MCF 10A (cell line): ENCODE data around the gene KIF24. TPM values are rescaled to one million over a fixed set of nuclear protein-coding genes. Genes with fewer than 3 reads are reported as not detected.

ENCODE experiments used
- BruUV-seq: library from RNA; stranded (reverse); fragments of 400-500 nt; replicated peaks from 2 replicates; lab custom pipeline; 2021; lab: Mats Ljungman, UMichigan
- CTCF ChIA-PET: fragments of 300-600 bp; sonication (Branson Sonifier 250); formaldehyde crosslinking; extraction: SDS; loops from one replicate; lab custom pipeline; 2021; ENCODE audit warnings: antibody characterized with exemption, inconsistent platforms; lab: Yijun Ruan, JAX
- POLR2A ChIA-PET: fragments of 300-600, 350-650 bp; sonication (Branson Sonifier 250); formaldehyde crosslinking; extraction: SDS; loops from one replicate; lab custom pipeline; 2020; ENCODE audit warnings: antibody characterized with exemption, inconsistent platforms; lab: Yijun Ruan, JAX
- DNase-seq: peaks from one replicate; pipeline ENCODE4 v3.0.0-alpha.2; 2018; ENCODE audit not compliant: unreplicated experiment
- H3K27ac Mint-ChIP-seq: one replicate; pipeline ENCODE4 v1.8.0; 2022; ENCODE audit warnings: mild to moderate bottlenecking, low read depth, mixed read lengths; ENCODE audit not compliant: unreplicated experiment
- H3K27me3 Mint-ChIP-seq: one replicate; pipeline ENCODE4 v1.8.0; 2022; ENCODE audit warnings: mixed read lengths; ENCODE audit not compliant: insufficient read depth, unreplicated experiment
- H3K36me3 Mint-ChIP-seq: one replicate; pipeline ENCODE4 v1.8.0; 2022; ENCODE audit warnings: mild to moderate bottlenecking, moderate library complexity, mixed read lengths; ENCODE audit not compliant: insufficient read depth, unreplicated experiment
- H3K4me1 Mint-ChIP-seq: one replicate; pipeline ENCODE4 v1.8.0; 2022; ENCODE audit warnings: mixed read lengths; ENCODE audit not compliant: insufficient read depth, unreplicated experiment
- H3K4me3 Mint-ChIP-seq: one replicate; pipeline ENCODE4 v1.8.0; 2022; ENCODE audit warnings: mild to moderate bottlenecking, moderate library complexity, mixed read lengths; ENCODE audit not compliant: unreplicated experiment
- H3K9me3 Mint-ChIP-seq: one replicate; pipeline ENCODE4 v1.8.0; 2022; ENCODE audit warnings: mixed read lengths; ENCODE audit not compliant: unreplicated experiment
- CTCF ChIP-seq: fragments of 200-600 bp; IDR thresholded peaks from one replicate; pipeline ENCODE4 v1.8.0; 2022; ENCODE audit warnings: antibody characterized with exemption, mild to moderate bottlenecking; ENCODE audit not compliant: unreplicated experiment
- intact Hi-C: fragments of 100-400 bp; cut with micrococcal nuclease; formaldehyde crosslinking; loops from 2 replicates; pipeline ENCODE4 v1.14.1; 2022
- total RNA-seq: library from RNA; stranded (reverse); gene quantifications from 2 replicates; pipeline ENCODE4 v1.2.3, GENCODE V29; 2022

Gene KIF24
- total RNA-seq, 1 experiment from 2014 or later = 3.5 TPM

- no peak overlapping the region for H3K4me3 Mint-ChIP-seq
- no peak overlapping the region for H3K27ac Mint-ChIP-seq
- BruUV-seq = no TSS peak
- ChIA-PET POLR2A (interaction anchor here (0.6 kb wide), 1 partner anchor 88 kb away, joined by 4 read pairs; no protein-coding TSS in a partner anchor), CTCF (interaction anchor here (0.6 kb wide), 1 partner anchor 103 kb away, joined by 3 read pairs; no protein-coding TSS in a partner anchor)
- no peaks in the 10 kb centered on the region for H3K36me3 Mint-ChIP-seq
- no peak for TF ChIP-seq CTCF
- DNase-seq = no peak
- no peaks in the 10 kb centered on the region for H3K27me3 Mint-ChIP-seq
- intact Hi-C loops = no loop called here
- no peaks in the 10 kb centered on the region for H3K4me1 Mint-ChIP-seq
- H3K9me3 Mint-ChIP-seq = no peaks in the 10 kb centered on the region
Observed at GRCh38 chr9:34291423-34291822, 37.6 kb downstream of the KIF24 start.

DNA sequence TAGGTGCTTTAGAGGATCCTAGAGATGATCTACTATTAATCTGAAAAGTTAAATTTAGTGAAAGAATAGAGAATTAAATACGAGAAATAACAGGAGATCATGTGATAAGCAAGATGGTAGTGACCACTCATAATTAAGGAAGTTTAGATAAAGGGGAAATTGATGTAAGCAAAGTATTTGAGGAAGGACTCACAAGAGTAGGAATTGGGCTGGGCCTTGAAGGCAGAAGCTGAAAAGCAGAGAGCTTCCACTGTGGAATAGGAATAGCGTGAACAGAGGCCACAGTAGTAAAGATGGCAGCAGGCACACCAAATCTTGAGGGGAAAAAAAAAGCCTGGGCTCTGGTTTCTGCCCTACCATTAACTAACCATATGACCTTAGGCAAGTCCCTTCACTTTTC, 38.0 kb downstream of the KIF24 start:
- no peaks in the 10 kb centered on the region for H3K9me3 Mint-ChIP-seq
- no peak overlapping the region for H3K27ac Mint-ChIP-seq
- H3K4me1 Mint-ChIP-seq = no peaks in the 10 kb centered on the region
- CTCF ChIA-PET = interaction anchor here (0.6 to 0.7 kb wide), 3 partner anchors 9 to 37 kb away, joined by 3 to 7 read pairs (median 3); no protein-coding TSS in a partner anchor
- no peaks in the 10 kb centered on the region for H3K27me3 Mint-ChIP-seq
- H3K36me3 Mint-ChIP-seq = no peaks in the 10 kb centered on the region
- DNase-seq = no peak
- TF ChIP-seq CTCF = no peak
- no TSS peak for BruUV-seq
- intact Hi-C loops = no loop called here
- H3K4me3 Mint-ChIP-seq = no peak overlapping the region
- POLR2A ChIA-PET = no interaction called here

GRCh38 chr9:34289159-34289558, 39.9 kb downstream of the KIF24 start:
- no peak overlapping the region for H3K27ac Mint-ChIP-seq
- CTCF ChIA-PET = no interaction called here
- no TSS peak for BruUV-seq
- no peak overlapping the region for H3K4me3 Mint-ChIP-seq
- intact Hi-C loops = no loop called here
- no peaks in the 10 kb centered on the region for H3K9me3 Mint-ChIP-seq
- no peaks in the 10 kb centered on the region for H3K27me3 Mint-ChIP-seq
- H3K36me3 Mint-ChIP-seq = peaks cover 5% of the 10 kb centered on the region
- POLR2A ChIA-PET = interaction anchor here (0.6 kb wide), 1 partner anchor 10 kb away, joined by 3 read pairs; no protein-coding TSS in a partner anchor
- no peak for TF ChIP-seq CTCF
- no peaks in the 10 kb centered on the region for H3K4me1 Mint-ChIP-seq
- no peak for DNase-seq

DNA sequence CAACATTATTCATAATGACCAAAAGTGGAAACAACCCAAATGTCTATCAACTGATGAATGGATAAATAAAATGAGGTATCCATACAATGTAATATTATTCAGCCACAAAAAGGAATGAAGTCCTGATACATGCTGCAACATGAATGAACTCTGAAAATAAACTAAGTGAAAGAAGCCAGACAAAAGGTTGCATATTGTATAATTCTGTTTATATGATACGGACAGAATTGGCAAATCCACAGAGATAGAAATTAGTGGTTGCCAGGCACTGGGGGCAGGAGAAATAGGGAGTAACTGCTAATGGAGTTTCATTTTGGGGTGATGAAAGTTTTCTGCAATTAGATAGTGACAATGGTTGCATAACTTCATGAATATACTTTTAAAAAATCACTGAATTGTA, 47.0 kb downstream of the KIF24 start:
- no peak for DNase-seq
- Mint-ChIP-seq H3K27me3 (no peaks in the 10 kb centered on the region), H3K4me3 (no peak overlapping the region), H3K27ac (no peak overlapping the region), H3K36me3 (peaks cover 5% of the 10 kb centered on the region), H3K9me3 (no peaks in the 10 kb centered on the region), H3K4me1 (no peaks in the 10 kb centered on the region)
- intact Hi-C loops = no loop called here
- no TSS peak for BruUV-seq
- ChIA-PET CTCF (interaction anchor here (0.7 to 0.8 kb wide), 3 partner anchors 25 to 1726 kb away, joined by 3 to 4 read pairs (median 3); no protein-coding TSS in a partner anchor), POLR2A (interaction anchor here (0.7 to 1.0 kb wide), 2 partner anchors 8 to 1188 kb away, joined by 3 read pairs; no protein-coding TSS in a partner anchor)
- no peak for TF ChIP-seq CTCF
